ENCODE results near the gene ABHD17A.

The ABHD17A gene

DNA sequence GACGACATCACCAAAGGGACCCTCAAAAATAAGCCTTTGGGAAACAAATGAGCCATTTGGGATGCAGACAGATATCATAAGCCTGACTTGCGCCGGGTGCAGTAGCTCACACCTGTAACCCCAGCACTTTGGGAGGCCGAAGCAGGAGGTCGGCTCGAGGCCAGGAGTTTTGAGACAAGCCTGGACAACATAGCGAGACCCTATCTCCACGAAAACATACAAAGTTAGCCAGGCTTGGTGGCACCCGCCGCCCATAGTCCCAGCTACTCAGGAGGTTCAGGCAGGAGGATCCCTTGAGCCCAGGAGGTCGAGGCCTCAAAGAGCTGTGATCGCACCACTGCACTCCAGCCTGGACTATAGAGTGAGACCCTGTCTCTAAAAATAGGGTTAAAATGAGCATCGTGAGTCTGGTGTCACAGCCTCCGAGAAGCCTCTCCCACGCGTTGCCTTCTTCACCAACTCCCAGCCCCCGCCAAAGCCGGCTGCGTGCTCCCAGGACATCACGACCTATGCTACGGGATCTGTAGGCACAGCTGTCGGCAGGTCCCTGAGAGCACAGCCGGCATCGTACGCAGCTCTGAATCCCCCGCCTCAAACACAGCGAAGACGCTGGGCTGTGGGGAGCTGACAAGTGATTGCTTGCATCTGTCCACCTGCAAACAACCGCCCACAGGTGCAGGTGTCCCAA is 38.6 kb downstream of the ABHD17A start:
- Mint-ChIP-seq H3K4me1 (peaks cover 71% of the 10 kb centered on the region), H3K9me3 (no peaks in the 10 kb centered on the region), H3K36me3 (no peaks in the 10 kb centered on the region), H3K27me3 (no peaks in the 10 kb centered on the region), H3K4me3 (peak overlapping the region; percentile 91), H3K27ac (peak overlapping the region; percentile 89)

DNA sequence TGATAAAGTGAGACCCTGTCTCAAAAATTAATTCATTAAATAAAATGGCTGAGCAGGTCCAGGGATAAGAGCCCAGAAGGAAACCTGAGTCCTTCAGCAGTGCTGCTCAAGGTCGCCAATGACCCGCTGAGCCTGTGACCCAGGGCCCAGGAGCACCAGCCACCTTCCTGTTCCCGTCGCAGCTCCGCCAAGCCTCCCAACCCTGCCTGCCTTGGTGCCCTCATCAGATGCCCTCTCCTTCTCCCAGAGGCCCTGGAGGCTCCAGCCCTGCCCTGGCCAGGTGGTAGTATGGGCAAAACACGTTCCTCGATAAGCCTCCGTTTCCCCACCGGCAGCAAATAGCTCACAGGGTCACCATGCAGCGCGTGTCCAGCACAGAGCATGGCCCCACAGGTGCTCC is 39.7 kb downstream of the ABHD17A start:
- H3K4me1 Mint-ChIP-seq = peaks cover 71% of the 10 kb centered on the region
- peak overlapping the region; percentile 91 for H3K4me3 Mint-ChIP-seq
- H3K36me3 Mint-ChIP-seq = no peaks in the 10 kb centered on the region
- H3K9me3 Mint-ChIP-seq = no peaks in the 10 kb centered on the region
- no peaks in the 10 kb centered on the region for H3K27me3 Mint-ChIP-seq
- H3K27ac Mint-ChIP-seq = no peak overlapping the region

DNA sequence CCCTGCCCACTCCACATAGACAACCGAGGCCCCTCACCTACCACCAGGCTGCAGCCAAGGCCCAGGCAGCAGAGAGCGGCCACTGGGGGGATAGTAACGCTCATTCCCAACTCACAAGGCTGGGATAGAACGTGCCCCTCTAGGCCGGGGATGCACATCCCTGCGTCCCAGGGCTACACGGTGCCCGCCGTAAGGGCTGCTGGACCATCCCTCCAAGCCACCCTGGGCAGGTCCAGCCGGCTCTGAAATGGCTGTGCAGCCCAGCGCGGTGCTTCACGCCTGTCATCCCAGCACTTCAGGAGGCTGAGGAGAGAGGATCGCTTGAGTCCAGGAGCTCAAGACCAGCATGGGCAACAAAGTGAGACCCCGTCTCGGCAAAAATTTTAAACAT is 40.2 kb downstream of the ABHD17A start:
- no peak overlapping the region for H3K4me3 Mint-ChIP-seq
- no peak overlapping the region for H3K27ac Mint-ChIP-seq

DNA sequence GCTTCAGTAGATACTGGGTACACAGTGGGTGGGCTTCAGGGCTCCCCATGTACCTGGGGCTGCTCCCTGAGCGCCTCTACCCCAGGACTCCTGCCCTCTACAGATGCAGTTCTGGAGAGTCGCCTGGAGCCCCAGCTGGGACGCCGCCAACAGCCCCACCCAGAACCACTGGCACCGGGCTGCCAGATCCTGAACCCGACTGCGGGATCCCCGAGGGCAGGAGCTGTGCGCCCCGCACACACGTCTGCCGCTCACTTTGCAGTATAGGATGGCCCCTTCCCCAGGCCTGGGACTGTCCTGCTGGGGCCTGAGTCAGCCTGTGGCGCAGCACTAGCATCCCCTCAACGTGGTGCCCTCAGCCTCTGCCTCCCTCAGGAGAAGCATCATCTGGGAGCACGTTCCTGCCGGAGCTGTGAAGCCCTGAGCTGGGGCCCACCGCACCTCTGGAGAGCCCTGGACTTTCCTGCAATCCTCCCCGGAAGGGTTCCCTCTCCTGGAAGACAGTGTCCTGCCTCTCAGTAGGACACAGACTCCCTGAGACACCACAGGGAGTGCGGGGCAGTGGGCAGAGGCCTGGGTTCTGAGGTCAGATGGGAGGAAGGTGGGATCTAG is 40.7 kb downstream of the ABHD17A start:
- Mint-ChIP-seq H3K4me1 (peaks cover 72% of the 10 kb centered on the region), H3K9me3 (no peaks in the 10 kb centered on the region), H3K36me3 (no peaks in the 10 kb centered on the region), H3K4me3 (no peak overlapping the region), H3K27me3 (no peaks in the 10 kb centered on the region), H3K27ac (no peak overlapping the region)

More for the DNA sequence above, 40.2 kb downstream of the ABHD17A start:
- Mint-ChIP-seq H3K27me3 (no peaks in the 10 kb centered on the region), H3K9me3 (no peaks in the 10 kb centered on the region), H3K36me3 (no peaks in the 10 kb centered on the region), H3K4me1 (peaks cover 72% of the 10 kb centered on the region)

DNA sequence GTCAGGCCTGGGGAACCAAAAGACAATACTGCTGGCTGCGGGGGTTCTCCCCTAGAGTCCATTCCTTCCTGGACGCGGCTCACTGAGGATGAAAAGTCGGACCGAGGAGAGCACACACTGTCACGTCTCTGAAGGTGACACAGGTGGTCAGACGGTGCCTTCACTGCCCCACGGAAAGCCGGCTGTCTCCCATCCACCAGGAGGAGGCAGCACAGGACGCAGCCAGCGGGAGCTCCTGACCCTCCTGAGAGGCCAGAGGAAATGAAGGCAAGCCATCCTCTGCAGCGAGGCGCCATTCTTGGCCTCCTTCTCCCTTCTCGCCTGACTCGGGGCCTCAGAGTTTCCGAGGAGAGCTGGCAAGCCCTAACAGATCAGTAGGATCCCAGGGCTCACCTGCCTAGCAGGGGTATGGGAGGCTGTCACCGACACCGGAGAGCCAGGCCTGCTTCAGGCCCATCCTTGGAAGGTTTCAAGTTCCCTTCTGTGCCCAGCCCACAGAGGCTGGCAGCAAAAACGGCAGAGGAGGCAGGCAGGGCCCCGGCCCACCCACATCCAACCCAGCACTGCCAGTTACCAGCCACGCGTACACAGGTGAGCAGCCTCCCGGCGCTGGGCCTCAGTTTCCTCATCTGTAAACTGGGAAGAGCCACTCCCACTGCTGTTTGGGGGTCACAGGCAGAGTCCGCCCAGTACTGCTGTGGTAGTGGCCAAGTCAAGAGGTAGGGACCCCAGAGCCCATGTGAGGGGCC is 41.5 kb downstream of the ABHD17A start:
- H3K4me3 Mint-ChIP-seq = peak overlapping the region; percentile 26
- no peaks in the 10 kb centered on the region for H3K27me3 Mint-ChIP-seq
- no peaks in the 10 kb centered on the region for H3K36me3 Mint-ChIP-seq
- H3K27ac Mint-ChIP-seq = no peak overlapping the region
- H3K9me3 Mint-ChIP-seq = no peaks in the 10 kb centered on the region
- H3K4me1 Mint-ChIP-seq = peaks cover 66% of the 10 kb centered on the region

DNA sequence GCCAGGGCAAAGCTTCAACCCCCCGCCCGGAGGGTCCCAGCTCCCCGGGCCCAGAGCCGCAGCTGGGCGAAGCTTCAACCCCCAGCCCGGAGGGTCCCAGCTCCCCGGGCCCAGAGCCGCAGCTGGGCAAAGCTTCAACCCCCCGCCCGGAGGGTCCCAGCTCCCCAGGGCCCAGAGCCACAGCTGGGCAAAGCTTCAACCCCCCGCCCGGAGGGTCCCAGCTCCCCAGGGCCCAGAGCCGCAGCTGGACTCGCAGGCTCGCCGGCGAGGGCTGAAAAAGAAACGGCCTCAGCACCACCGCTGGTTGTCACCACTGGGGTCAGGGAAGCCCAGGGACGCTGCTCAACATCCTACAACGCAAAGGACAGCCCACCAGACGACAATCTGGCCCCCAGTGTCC is 42.2 kb downstream of the ABHD17A start:
- H3K4me1 Mint-ChIP-seq = peaks cover 64% of the 10 kb centered on the region
- no peaks in the 10 kb centered on the region for H3K27me3 Mint-ChIP-seq
- no peaks in the 10 kb centered on the region for H3K9me3 Mint-ChIP-seq
- H3K27ac Mint-ChIP-seq = no peak overlapping the region
- no peak overlapping the region for H3K4me3 Mint-ChIP-seq
- no peaks in the 10 kb centered on the region for H3K36me3 Mint-ChIP-seq

- Mint-ChIP-seq H3K36me3 (no peaks in the 10 kb centered on the region), H3K27ac (no peak overlapping the region), H3K27me3 (no peaks in the 10 kb centered on the region), H3K4me3 (no peak overlapping the region), H3K4me1 (peaks cover 59% of the 10 kb centered on the region), H3K9me3 (no peaks in the 10 kb centered on the region)
These were observed 43.9 kb downstream of the ABHD17A start for GRCh38 chr19:1841209-1841924.

- Mint-ChIP-seq H3K27ac (no peak overlapping the region), H3K27me3 (no peaks in the 10 kb centered on the region), H3K9me3 (no peaks in the 10 kb centered on the region), H3K4me1 (peaks cover 56% of the 10 kb centered on the region), H3K4me3 (no peak overlapping the region), H3K36me3 (no peaks in the 10 kb centered on the region)
These were observed 44.7 kb downstream of the ABHD17A start for GRCh38 chr19:1840541-1841115.

DNA sequence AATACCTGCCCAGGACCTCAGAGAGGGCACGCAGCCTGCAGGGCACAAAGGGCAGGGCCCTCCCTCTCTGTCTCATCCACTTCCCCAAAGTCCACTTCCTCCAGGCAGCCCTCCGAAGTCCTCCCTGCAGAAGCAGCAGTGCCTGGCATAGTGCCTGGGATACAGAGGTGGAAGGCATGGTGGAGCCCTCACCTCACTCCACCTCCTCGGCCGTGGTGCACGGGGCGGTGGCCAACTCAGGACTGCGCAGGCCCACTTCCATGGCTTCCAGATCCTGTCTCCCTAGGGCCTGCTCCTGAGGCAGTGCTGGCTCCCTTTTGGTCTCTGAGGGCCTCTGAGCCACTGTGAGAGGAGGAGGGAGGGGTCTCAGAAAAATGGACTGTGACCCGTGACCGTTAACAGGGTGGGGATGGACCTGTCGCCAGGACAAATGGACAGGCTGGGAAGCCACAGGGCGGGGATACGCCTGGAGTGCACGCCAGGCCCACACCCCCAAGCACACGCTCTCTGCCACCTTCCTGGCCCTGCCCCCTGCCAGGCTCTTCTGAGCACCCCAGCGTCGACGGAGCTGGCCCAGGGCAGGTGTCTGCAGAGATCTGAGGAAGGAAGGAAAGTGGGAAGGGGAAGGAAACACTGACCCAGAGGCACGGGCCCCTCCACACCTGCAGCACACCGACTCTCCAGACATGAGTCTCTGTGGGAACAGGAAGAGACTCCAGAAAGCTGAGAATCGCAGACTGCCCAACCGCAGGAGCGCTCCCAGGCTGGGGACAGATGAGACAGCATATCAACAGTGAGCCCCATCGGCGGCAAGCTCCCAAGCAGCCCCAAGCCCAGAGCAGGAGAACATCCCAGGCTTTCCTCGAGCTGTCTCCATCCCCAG is 45.4 kb downstream of the ABHD17A start:
- H3K27ac Mint-ChIP-seq = no peak overlapping the region
- H3K4me1 Mint-ChIP-seq = peaks cover 52% of the 10 kb centered on the region
- no peaks in the 10 kb centered on the region for H3K36me3 Mint-ChIP-seq

GRCh38 chr19:1837625-1838105 is 47.6 kb downstream of the ABHD17A start:
- Mint-ChIP-seq H3K27me3 (no peaks in the 10 kb centered on the region), H3K36me3 (no peaks in the 10 kb centered on the region), H3K4me3 (no peak overlapping the region), H3K9me3 (no peaks in the 10 kb centered on the region), H3K27ac (no peak overlapping the region), H3K4me1 (peaks cover 37% of the 10 kb centered on the region)

More for the DNA sequence above, 45.4 kb downstream of the ABHD17A start:
- Mint-ChIP-seq H3K4me3 (no peak overlapping the region), H3K27me3 (no peaks in the 10 kb centered on the region), H3K9me3 (no peaks in the 10 kb centered on the region)

- H3K4me3 Mint-ChIP-seq = no peak overlapping the region
- H3K36me3 Mint-ChIP-seq = no peaks in the 10 kb centered on the region
- no peaks in the 10 kb centered on the region for H3K27me3 Mint-ChIP-seq
- H3K27ac Mint-ChIP-seq = no peak overlapping the region
- no peaks in the 10 kb centered on the region for H3K9me3 Mint-ChIP-seq
- H3K4me1 Mint-ChIP-seq = peaks cover 33% of the 10 kb centered on the region
These were observed 48.1 kb downstream of the ABHD17A start for GRCh38 chr19:1837222-1837565.

DNA sequence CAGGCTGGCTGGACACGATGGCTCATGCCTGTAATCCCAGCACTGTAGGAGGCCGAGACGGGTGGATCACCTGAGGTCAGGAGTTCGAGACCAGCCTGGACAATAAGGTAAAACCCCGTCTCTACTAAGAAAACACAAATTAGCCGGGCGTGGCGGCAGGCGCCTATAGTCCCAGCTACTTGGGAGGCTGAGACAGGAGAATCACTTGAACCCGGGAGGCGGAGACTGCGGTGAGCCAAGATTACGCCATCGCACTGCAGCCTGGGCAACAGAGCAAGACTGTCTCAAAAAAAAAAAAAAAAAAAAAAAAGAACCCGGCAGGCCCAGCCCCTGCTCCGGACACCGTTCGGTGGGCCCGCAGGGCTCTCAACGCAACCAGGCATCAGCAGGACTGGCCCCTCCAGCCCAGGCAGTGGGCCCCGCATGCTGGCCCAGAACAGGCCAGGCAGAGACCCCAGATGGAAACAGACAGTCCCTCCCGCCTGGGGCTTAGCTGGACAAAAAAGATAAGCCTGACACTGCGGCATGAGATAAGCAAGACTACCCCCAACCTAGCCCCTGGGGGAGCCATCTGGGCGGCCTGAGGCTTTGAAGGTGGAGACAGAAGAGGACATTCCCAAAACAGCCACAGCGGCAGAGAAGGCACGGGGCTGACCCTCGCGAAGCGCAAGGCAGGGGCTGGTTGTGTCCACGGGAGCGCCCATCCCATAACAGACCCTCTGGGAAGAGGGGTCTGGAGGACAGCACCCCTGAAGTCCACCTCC is 48.7 kb downstream of the ABHD17A start:
- peaks cover 27% of the 10 kb centered on the region for H3K4me1 Mint-ChIP-seq
- no peaks in the 10 kb centered on the region for H3K27me3 Mint-ChIP-seq
- H3K9me3 Mint-ChIP-seq = no peaks in the 10 kb centered on the region
- H3K4me3 Mint-ChIP-seq = no peak overlapping the region
- no peak overlapping the region for H3K27ac Mint-ChIP-seq
- H3K36me3 Mint-ChIP-seq = no peaks in the 10 kb centered on the region

GRCh38 chr19:1833540-1833939 is 51.8 kb downstream of the ABHD17A start:
- H3K27me3 Mint-ChIP-seq = no peaks in the 10 kb centered on the region
- no peak overlapping the region for H3K27ac Mint-ChIP-seq
- peaks cover 8% of the 10 kb centered on the region for H3K4me1 Mint-ChIP-seq
- no peak overlapping the region for H3K4me3 Mint-ChIP-seq
- H3K9me3 Mint-ChIP-seq = no peaks in the 10 kb centered on the region
- H3K36me3 Mint-ChIP-seq = peaks cover 1% of the 10 kb centered on the region

- Mint-ChIP-seq H3K4me3 (no peak overlapping the region), H3K4me1 (peaks cover 4% of the 10 kb centered on the region), H3K27ac (no peak overlapping the region), H3K9me3 (no peaks in the 10 kb centered on the region), H3K27me3 (no peaks in the 10 kb centered on the region), H3K36me3 (peaks cover 1% of the 10 kb centered on the region)
These were observed 53.1 kb downstream of the ABHD17A start for GRCh38 chr19:1832046-1832663.

Data from activated naive CD4-positive, alpha-beta T cell treated with anti-CD3 and anti-CD28 coated beads, Interleukin-2, amount 50 U/mL, for 24 hours (primary cell).